HG03520 (cell line): Measurements from ENCODE around the gene CFAP221.

Experiments
- ATAC-seq: cut with Tn5 transposase; IDR thresholded peaks from one replicate; pipeline ENCODE4 v1.9.1; 2021; ENCODE audit warnings: mild to moderate bottlenecking, moderate library complexity; ENCODE audit not compliant: unreplicated experiment

CFAP221 gene

DNA sequence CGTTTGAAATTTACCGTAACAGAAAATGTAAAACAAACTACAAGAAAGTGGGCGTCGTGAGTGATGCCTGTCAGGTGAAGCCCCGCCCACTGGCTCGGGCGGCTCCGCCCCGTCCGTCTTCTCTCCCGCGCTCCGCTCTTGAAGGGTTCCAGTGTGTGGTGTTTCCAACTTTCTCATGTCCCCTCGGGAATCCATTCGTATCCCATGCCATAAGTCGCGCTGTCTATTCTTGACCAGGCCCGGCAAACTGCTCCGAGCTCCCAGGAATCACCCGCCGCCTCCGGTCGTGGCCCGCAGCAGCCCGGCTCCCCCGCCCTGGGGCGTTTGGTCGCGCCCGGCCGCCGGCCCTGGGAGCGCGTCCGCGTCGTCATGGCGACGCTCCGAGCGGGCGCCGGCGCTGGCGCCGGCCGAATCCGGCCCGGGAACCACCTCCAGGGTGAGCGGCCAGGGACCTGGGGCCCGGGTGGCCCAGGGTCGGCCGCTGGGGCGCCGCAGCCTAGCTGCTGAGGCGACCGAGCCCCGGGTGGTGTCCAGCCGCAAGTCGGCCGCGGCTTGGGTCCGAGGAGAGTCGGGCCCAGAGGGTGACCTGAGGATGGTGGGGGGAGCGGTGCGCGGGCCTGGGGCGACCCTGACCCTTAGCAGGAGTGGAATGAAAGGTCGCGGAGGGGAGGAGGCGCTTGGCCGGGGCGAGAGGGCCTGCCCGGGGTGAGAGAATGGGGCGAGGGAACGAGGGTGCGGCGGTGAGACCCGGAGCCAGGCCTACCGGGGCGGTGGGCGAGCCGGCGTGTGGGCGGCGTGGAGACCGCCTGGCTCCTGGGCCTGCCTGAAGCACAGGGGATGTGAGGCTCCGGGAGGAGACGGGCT, at the start of gene CFAP221:
Gene CFAP221 (plus strand): TSS at position 375 of the 864 bp plus-strand sequence. CDS start 1,683 bp downstream, outside the sequence.
- ATAC-seq: peak; percentile 83

- no peak for ATAC-seq
These were observed 48.3 kb upstream of the CFAP221 start for GRCh38 chr2:119495948-119496347.

DNA sequence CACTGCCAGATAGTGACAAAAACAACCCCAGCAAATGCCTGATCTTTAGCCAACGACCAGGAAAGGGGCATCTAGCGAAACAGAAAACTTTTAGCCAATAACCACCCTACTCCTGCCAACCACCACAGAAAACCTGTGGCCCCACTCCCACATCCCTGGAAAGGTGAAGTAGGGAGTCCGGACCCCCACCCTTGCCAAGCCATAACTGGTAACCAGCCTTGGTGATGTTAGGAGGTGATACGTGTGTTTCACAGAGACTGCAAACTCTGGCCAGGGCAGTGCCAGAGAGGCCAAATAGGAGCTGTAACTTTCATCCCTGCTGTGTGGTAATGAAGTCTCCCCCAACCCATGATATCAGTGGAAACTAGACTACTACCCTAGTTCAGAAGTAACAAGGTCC, 47.6 kb upstream of the CFAP221 start:
- ATAC-seq: no peak

- no peak for ATAC-seq
These were observed 35.5 kb upstream of the CFAP221 start for GRCh38 chr2:119508756-119509155.

GRCh38 chr2:119511989-119512388, 32.3 kb upstream of the CFAP221 start:
- no peak for ATAC-seq

GRCh38 chr2:119512946-119513345, 31.3 kb upstream of the CFAP221 start:
- ATAC-seq: no peak

DNA sequence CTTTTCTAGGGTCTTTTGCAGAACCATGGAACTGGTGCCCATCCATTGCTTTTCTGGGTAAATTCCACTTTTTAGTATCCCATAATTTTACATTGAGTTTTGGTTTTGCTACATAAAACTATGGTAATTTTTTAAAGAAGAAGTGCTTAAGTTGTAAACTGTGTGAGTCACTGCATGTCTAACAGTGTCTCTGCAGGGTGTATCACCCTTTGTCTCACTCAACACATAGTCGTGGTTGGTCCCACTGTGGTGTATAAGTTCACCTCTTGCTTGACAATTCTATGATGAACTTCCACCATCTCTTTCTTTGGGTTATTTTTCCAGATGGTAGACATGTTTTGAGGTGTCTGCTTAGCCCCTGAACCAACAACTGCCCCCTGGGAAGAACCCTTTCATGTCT, 30.4 kb upstream of the CFAP221 start:
- no peak for ATAC-seq

DNA sequence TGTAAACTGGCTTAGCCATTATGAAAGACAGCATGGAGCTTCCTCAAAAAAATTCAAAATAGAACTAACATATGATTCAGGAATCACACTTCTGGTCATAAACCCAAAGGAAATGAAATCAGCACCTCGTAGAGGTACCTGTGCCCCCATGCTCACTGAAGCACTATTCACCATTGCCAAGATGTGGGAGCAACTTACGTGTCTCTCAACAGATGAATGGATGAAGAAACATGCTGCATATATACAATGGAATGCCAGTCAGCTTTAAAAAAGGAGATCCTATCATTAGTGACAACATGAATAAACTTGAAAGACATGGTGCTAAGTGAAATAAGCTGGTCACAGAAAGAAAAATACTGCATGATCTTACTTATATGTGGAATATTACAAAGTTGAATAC, 28.1 kb upstream of the CFAP221 start:
- no peak for ATAC-seq

- ATAC-seq: peak; percentile 82
These were observed 26.8 kb upstream of the CFAP221 start for GRCh38 chr2:119517433-119517832.

- no peak for ATAC-seq
These were observed 25.7 kb upstream of the CFAP221 start for GRCh38 chr2:119518401-119519056.

DNA sequence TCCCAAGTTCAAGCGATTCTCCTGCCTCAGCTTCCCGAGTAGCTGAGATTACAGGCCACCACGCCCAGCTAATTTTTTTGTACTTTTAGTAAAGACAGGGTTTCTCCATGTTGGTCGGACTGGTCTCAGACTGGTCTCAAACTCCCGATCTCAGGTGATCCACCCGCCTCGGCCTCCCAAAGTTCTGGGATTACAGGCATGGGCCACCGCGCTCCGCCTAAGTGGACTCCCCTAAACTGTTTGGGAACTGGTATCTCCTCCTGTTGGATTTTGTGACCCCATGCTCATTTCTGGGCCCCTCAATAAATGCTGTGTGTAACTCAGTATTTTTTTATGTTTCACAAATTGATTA, 25.2 kb upstream of the CFAP221 start:
- no peak for ATAC-seq

DNA sequence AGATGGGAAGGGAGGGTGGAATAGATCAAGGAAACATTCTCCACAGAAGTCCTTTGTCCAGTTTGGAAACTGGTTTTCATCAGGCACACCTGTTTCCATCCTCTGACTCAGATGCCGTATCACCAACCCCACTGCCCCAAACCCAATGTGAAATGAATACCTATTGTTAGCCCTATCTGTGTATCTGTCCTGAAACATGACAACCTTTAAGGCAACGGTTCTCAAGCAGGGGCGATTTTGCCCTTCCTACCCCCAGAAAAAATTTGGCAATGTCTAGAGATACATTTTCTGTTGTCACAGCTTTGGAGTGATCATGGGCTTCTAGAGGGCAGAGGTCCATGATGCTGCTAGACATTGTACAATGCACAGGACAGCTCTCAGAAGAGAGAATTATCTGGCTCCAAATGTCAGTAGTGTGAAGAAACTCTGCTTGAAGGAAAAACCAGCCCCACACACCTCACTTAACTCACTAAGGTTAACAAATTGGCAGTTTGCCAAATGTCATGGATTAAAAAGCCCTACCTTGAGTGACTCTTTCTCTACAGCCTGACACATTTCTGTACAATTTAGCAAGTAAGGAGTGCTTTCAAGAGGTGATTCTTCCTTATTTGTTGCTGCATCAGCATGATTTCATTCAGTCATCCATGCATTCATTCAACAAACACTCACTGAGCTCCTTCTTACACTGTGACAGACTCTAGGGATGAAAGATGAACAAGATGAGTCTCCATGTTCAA, 23.4 kb upstream of the CFAP221 start:
- ATAC-seq: no peak

- no peak for ATAC-seq
These were observed 22.7 kb upstream of the CFAP221 start for GRCh38 chr2:119521433-119522050.

- ATAC-seq: no peak
These were observed 21.6 kb upstream of the CFAP221 start for GRCh38 chr2:119522671-119523070.

DNA sequence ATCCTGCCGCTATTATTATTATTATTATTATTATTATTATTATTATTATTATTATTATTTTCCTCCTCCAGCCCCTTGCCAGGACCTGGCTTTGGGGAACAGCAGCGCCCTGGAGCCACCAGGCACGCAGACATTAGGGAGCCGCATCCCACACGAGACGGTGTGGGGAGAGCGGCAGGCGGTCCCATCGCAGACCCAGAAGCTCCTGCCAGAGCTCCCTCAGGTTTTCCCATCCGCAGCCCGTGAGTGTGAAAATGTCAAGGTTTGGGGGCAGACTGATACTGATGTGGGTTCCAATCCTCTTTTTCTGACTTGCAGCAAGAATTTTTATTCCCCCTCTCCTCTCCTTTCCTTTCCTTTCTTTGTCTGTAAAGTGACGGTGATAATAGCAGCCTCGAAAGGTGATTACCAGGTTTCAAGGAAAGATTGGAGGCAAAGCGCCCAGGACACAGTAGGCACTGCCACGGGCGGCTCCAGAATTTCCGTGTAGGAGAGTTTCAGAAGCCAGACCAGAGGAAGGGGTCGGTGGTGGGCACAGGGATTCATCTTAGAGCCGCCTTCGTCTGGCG, 20.8 kb upstream of the CFAP221 start:
- ATAC-seq: no peak

DNA sequence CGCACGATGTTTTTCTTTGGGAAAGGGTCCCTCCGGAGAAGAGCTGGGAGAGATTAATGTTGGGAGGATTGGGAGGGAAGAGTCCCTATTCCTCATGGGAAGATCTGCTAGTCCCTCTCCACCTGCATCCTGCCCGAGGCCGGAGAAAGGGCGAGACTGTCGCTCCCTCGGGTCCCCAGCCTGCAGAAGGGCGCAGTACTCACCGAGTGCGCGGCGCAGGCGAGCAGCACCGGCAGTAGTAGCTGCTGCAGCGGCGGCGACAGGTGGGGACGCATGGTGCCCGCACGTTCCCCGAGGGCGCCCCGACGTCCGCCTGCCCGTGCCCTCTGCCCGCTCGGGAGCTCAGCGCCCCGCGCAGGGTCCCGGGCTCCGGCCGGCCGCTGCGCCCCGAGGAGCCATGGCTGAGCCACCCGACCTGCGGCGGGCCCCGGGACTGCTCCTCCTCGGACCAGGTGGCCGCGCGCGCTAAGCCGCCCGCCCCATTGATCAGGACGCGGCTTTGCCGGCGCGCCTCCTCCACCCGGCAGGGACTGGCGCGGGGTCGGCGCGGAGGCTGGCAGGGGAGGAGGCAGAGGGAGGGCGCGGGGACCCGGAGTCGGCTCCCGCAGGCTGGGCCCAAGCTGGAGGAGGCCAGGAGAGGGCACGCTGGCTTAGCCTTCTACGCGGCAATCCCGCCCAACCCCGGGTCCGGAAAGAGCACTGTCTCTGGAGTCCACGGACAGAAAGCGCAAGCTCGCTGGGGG, 20.1 kb upstream of the CFAP221 start, which contains the start of gene SCTR:
Gene SCTR (minus strand): TSS at position 532 of the 743 bp plus-strand sequence. CDS start 257 bp downstream, at position 275.
- no peak for ATAC-seq

- ATAC-seq: no peak
These were observed 18.6 kb upstream of the CFAP221 start for GRCh38 chr2:119525614-119526013.

DNA sequence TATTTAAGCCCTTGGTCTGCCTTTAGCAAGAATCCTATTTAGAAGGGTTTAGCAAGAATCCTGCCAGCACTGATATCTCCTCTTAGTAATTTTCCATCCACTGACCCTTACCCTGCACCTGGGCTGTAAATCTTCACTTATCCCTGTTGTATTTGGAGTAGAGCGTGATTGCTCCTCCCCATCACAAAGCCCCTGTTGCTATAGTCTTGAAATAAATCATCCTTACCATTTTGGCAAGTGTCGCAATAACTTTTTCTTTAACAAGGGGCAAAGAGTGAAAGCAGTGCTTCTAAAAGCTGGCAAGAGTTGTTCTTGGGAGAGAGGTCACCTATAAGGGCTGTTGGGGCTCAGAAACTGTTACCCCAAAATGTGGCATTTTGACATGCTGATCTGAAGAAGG, 16.2 kb upstream of the CFAP221 start:
- ATAC-seq: no peak

DNA sequence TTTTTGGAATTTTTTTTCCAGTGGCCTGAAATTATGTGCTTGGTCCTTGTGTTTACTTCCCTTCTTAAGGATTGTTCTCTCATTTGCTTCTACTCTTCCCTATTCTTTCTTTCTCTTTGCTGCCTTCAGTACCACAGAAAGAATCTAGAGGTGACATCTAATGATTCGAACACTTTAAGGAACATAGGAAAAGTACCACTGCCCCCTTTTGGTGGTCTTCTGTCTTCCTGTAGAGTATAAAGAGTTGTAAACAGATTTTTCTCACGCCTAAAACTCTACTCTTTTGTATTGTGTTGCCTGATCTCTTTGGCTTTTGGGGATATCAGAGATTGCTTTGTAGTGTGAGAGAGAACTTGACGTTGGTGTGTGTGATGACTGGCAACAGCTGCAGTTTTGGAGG, 13.0 kb upstream of the CFAP221 start:
- ATAC-seq: no peak

DNA sequence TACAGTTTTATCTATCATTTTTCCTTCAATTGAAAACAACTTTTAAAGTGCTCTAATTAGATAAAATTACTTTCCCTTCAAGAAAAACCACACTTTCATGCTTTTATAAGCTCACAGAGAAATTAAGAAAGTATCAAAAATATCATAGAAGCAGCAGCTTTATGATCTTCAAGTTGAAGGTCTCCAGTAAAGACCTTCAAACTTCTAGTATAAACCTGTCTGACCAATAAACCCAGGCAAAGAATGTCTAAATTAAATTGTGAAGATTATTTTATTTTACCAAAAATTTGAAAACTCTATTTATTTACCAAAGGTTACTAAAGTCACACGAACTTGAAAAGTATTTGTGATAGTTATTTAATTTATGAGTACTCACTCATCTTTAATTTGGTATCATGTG, 10.7 kb upstream of the CFAP221 start:
- ATAC-seq: no peak
